GM19438 (cell line): ENCODE results near the gene IL16.

Experiments used
- ATAC-seq: cut with Tn5 transposase; IDR thresholded peaks from one replicate; pipeline ENCODE4 v1.9.1; 2021; ENCODE audit warnings: low read depth; ENCODE audit not compliant: unreplicated experiment

Gene IL16

DNA sequence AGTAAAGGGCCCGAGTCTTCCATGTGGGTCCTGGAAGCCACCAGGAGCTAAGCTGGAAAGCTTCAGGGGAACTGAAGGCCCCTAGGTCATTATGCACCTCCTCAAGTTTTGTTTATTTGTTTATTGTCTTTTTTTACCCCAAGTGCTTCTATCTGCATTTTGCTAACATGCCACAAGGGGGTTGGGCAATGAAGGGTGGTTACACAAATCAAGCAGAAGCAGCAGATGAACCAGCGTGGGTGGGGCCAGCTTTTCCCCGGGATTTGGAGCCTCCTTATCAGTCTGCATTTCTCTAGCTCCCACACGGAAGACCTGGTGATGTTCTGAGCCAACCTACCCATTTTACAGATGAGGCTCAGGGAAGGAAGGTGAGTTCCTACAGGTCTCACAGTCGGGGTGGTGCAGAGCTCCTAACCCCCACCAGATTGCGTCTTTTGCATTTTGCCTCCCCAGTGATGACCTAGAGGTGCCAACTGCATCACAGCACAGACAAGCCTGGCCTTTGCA lies 160.6 kb downstream of the IL16 start:
- no peak for ATAC-seq

DNA sequence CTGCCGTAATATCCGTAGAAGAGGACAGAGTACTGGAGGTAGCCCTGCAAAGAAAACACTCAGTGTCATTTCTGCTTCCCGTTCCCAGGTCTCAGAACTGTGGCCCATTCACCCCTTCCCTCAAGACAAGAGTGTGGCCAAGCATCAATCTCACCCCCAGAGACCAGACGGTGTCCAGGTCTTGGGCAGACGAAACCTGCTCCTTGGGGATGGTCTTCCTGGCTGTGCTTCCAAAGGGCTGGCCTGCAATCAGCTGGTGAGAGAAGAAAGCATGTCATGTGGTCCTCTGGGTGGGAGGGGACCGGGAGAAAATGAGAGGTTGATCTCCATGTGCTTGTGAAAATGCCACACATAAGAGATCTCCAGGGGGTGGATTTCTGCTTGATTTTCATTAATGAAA lies 161.6 kb downstream of the IL16 start:
- no peak for ATAC-seq

DNA sequence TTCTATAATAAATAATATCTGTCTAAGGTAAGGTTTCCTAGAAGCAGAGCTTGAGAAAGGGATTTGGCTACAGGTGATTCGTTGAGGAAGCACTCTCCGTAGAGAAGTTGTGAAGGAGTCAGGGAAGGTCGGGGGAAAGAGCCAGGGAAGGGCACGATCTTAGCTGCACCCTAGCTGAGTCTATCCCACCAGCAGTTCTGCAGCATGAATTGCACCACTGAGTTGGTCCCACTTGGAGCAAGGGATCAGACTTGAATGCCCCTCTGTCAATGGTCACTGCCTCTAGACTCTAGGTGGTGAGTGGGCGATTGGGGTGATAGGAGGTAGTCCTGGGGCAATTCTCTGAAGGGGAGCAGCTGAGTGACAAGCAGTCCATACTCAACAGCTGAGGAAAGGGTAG lies 163.8 kb downstream of the IL16 start:
- ATAC-seq, result no peak

DNA sequence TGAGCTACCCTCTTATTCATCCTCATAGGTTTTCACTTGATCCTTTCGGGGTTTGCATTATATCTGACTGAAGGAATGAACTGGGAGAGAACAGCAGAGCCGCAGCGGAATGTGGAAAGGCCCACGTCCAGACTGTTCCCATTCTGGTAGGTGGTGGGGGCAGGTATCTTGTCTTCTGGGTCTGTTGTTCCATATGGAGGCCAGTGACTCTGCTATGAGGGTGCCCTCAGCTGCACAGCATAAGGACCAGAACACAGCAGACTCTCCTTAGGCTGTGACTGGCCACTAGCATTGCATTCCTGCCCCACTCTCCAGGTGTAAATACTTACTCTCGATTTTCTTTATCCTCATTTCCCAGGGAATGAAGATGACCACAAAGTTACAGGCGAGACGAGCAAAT lies 165.2 kb downstream of the IL16 start:
- no peak for ATAC-seq

DNA sequence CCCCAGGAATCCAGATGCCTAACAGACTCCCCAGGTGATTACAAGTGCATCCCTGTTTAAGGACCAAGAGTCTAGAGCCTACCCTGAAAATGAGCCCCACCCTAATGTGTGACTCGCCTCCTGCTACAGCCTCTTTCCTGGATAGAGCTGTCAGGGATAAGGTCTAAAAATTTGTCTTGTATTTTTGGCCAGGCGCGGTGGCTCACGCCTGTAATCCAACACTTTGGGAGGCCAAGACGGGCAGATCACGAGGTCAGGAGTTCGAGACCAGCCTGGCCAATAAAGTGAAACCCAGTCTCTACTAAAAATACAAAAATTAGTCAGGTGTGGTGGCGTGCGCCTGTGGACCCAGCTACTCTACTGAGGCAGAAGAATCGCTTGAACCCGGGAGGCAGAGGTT lies 166.1 kb downstream of the IL16 start:
- ATAC-seq, result no peak

DNA sequence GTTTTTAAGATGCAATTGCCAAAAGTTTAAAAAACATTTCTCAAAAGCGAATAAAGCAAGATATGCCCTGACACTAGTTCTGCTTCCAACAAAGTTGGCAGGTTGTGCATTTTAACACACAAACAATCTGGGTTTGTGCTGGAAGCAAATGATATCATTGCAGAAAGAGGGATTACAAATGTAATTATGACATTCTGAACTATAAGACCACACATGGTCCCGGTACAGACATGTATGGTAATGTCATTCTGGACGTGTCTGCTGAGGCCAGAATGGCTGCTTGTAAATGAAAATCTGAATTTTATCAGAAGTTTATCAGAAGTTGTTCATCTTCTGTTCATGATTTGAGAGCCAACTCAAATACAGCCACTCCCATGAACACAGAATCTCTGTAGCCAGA lies 166.6 kb downstream of the IL16 start:
- ATAC-seq, result no peak
